ENCODE data around the gene FAM156A.
"Not testable (repeated sequence)": the region's sequence is repeated elsewhere in the genome, so short reads cannot be mapped to it uniquely, and the experiment has no call there.

FAM156A gene, protein sequence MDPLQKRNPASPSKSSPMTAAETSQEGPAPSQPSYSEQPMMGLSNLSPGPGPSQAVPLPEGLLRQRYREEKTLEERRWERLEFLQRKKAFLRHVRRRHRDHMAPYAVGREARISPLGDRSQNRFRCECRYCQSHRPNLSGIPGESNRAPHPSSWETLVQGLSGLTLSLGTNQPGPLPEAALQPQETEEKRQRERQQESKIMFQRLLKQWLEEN

DNA sequence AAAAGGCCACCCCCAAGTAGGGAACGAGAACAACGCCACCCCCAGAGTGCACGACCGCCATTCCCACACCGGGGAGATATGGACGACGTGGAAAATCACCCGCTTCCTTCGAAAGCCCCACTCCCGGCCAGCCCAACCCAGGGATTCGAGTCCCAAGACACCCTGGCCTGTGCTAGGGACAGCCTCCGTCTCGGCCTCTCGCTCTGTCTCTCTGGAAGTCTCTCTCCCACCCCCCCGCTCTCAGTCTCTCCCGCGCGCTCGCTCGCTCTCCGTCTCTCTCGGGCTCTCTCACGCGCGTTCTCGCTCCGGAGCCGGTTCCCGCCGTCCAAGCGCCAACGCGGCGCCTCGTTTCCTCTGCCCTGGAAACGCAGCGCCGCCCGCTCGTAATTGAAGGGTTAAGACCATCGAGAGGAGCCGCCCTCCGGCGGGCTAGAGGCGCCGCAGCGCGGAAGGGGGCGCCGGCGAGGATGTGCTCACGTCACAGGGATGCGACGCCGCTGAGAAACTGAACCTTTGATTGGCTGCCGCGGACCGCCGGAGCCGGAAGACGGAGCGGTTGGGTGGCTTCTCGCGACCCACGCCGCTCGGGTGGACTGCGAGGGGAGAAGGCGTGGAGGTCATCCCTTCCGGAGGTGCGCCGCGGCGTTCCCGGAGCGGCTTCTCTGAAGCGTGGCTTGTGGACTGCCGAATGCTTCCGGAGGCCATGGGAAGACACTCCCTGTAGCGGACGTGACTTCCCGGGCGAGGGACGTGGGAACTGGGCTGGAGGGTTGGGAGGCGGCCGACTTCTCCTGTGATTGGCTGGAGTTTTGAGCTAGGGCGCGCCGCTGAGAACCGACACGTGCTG lies at the start of gene FAM156A:
Gene FAM156A (minus strand): TSS at position 406 of the 847 bp plus-strand sequence. CDS start 9,930 bp downstream, outside the sequence.
- DNase-seq = not testable (repeated sequence)

DNA sequence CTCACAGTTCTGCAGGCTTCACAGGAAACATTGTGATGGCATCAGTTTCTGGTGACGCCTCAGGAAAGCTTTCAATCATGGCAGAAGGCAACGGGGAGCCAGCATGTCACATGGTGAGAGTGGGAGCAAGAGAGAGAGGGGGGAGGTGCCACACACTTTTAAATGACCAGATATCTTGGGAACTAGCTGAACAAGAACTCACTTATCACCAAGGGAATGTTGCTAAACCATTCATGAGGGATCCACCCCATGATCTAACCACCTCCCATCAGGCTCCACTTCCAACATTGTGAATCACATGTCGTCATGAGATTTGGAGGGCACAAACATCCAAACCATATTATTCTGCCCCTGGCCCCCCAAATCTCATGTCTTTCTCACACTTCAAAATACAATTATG lies 47.0 kb upstream of the FAM156A start:
- DNase-seq = no peak

DNA sequence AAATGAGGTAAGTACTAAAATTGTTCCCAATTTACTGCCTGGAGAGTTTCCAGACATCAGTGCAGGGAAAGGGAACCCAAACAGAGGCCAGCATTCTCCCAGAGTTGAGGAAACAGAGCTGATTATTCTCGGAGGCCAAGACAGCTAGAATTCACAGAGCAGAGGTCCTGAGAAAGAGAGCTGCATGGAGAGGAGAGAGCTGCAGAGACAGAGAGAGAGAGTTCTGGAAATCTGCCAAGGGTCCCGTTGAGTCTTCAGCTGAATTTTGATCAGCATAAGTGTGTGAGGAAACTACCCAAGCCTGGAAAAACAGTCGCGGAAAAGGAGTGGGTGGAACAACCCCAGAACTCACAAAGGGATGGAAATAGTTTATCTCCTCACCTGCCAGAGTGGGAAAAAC lies 46.5 kb upstream of the FAM156A start:
- DNase-seq = no peak

- DNase-seq = no peak
Observed at GRCh38 chrX:53004038-53004437, 45.7 kb upstream of the FAM156A start.

- DNase-seq = no peak
Observed at GRCh38 chrX:53003111-53003510, 44.8 kb upstream of the FAM156A start.

DNA sequence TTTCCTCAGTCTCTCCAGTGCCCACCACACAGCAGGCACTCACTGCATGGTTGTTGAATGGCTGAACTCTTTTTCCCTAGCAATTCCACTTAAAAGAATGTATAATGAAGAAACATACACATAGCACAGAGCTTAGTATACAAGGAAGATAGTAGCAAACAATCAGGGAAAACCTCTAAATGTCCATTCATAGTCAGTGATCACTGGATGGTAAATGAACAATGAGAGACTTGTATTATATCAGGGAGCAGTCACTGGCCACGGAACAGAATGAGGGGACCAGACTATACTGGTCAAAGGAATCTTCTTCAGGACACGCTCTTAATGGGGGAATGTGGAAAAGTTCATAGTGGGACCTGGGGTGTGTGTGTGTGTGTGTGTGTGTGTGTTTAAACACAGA lies 43.6 kb upstream of the FAM156A start:
- DNase-seq = no peak

DNA sequence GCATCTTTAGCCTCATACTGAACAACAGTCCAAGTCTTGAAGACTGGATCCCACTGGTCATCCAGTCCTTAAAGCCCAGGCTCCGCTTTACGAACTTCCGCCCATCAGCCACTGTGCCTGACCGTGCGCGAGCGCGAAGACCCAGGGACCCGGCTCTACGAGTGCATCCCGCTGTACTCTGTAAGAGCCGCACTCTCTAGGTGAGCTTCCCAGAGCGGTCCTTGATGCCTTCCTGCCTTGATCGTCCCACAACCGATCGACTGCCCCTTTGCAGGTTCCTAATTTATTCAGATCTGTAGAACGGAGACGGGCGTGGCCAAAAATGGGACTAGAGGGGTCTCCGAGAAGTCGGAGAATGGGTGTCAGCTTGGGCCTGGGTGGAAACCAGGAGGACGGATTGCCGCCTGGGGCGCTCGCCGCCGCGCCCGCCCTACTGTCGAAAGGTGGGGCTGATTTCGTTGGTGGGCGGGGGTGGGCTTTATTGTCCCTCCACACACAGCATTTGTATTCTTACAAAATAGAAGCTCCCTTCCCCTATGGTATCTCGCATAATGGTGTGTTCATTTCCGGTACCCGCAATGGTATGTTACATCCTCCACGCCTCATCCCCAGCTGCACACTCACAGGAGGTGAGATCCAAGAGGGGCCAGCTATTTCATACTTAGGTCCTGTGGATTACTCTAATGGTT lies 42.3 kb upstream of the FAM156A start:
- DNase-seq = peak; percentile 29

DNA sequence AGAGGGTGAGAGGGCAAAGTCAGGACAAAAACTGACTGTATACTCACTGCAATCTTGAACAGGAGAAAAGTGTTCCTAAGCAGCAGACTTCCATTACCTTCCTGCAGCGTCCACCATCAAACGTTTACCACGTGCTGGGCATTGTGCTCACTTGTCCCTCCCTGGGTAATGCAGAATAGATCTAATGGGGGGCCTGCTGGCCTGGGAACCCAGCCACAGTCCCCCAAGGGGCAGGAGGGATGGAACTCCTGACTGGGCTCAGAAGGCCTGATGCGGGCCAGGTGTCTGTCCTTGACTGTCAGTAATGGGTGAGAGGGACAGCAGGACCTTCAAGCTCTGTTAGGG lies 37.6 kb upstream of the FAM156A start:
- DNase-seq = no peak

DNA sequence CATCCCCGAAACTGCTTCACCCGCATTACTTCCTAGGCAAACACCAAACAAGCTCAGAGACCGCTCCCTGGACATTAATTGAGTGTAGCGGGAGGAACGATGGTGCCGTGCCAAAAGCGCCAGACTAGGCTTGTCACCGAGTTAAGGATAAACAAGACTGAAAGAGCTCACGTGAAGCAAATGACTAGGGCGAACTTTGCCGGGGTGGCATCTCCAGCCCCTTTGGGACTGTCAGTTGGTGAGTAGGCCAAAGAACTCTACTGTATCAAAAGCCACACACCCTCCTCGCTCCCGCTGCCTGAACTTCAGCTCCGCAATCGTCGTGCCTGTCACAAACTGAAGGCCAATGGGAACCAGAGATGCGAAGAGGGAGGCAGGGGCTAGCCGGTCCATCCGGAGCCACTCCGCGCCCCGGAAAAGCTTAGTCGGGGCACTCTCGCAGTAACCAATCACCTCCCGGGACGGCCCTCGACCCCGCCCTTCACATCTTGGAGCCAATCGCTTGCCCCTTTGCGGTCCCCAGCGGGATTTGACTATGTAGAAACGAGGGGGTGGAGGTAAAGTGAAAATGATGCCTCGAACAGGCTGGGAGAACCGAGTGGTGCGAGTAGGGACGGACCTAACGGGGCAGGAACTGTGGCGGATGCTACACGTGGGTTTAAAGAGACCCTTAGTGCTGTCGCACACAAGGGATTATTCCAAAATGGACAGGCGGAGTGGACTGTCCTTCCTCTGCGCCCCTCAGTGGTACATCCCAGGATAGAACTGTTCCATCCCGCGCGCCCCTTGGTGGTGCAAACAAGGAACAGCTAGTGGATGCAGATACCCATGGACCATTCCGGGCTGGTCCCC lies 37.0 kb upstream of the FAM156A start:
- peak; percentile 96 for DNase-seq

DNA sequence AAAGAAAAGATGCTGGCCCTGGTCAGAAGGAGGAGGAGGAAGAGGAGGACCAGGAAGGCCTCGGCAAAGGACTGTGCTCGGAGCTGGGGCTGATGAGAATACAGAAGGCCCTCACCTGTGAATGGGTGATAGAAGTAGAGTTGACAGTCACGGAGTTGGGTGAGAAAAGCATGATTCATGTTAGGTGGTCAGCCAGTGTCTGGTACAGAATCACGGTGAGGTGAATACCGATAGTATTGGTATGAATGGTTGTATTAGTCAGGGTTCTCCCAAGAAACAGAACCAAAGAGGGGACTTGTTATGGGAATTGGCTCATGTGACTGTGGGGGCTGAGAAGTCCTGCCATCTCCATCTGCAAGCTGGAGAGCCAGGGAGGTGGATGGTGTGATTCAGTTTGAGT lies 32.5 kb upstream of the FAM156A start:
- no peak for DNase-seq

DNA sequence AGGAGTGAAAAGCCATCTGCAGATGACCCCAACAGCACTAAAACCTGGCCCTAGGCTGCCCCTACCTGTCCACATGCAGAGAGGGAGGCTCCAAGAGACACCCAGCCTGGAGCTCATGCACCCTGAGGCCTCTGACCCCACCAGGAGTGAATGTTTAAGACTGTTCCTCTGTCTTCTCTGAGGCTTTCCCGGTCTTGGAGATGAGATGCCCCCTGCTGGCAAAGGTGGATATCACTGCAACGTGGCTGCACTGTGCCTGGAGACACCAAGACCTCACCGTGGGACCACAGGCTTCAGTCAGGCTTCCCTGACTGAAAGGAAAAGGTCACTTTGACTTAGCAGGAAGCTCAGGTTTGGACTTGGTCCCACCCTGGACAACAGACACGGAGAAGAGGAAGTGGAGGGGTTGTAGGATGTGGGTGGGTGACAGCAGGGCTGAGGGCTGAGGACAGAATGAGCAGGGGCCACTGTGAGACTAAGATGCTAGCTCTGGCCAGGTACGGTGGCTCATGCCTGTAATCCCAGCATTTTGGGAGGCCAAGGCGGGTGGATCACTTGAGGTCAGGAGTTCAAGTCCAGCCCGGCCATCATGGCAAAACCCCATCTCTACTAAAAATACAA lies 31.8 kb upstream of the FAM156A start:
- DNase-seq = peak; percentile 63

- no peak for DNase-seq
Observed at GRCh38 chrX:52988985-52989917, 30.9 kb upstream of the FAM156A start.

DNA sequence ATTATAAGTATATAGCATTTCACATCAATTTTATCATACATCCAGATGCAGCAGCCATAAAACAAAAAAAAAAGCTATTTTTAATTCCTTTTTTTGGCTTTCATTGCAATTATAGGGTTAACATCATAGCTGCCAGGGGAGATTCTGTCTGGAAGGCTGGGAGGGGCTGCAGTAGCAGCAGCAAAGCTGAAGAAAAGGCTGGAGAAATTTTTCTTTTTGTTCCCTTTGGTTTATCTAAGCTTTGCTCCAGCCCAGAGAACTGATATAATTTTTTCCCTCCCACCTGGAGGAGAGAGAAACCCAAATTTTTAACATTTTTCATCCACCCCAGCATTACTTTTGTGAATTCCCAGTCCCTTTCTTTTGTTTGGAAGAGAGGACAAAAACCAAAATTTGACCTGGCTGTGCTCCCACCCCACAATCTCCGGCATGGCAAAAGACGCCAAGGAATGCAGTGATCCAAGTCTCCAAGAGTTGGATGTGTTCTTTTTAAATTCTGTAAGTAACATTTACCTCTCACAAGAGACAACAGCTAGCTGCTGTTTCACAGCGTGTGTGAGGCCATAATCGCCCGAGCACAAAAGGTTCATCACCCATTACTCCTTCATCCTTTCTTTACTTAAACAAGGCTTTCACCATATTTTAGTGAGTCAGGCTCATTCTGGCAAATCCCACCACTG lies 25.1 kb upstream of the FAM156A start:
- DNase-seq = peak; percentile 32

- DNase-seq = no peak
Observed at GRCh38 chrX:52979993-52980392, 21.7 kb upstream of the FAM156A start.

GRCh38 chrX:52979568-52979967 lies 21.2 kb upstream of the FAM156A start:
- no peak for DNase-seq

- DNase-seq = no peak
Observed at GRCh38 chrX:52977953-52978352, 19.6 kb upstream of the FAM156A start.

GRCh38 chrX:52975576-52975975 lies 17.3 kb upstream of the FAM156A start:
- not testable (repeated sequence) for DNase-seq

DNA sequence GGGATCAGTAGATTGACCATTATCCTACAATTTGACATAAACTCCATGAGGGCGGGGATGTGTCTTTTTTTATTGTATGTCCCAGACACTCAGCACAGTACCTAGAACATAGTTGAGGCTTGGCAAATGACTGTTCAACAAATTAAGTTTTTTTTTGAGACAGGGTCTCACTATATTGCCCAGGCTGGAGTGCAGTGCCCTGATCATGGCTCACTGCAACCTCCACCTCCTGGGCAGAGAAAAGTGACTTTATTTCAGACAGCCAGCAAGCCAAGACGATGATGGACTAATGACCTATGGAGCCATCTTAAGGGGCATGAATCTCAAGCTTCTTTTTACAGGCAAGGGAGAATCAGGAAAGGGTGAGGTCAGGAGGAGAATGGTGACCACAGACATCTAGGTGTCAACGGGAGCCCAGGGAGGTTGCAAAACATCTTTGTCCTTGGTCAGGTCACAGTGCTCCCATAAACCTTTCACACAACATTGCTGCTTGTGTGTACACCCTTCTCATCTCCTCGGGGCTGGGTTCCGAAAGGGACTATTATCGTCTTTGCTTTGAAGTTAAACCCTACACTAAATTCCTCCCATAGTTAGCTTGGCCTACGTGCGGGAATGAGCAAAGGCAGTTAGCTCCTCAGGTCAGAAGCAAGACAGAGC lies 16.1 kb upstream of the FAM156A start:
- DNase-seq = not testable (repeated sequence)

DNA sequence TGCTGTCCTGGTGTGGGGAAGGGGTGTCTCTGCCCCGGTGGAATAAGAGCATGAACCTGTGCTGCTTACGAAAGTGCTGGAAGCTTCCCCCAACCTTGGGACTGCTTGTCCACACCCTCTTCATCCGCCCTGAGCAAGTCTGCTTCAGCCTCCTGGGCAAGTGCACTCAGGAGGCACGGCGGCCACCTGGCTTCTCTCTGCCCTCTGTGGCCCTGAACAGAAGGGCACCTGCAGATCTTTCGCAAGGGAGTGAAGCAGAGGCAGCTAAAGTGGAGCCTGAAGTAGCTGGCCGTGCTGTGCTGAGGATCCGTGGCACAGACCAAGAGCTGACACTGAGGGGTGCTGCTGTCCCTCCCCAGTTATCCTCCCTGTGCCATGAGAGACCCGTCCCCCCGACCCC lies 9.6 kb upstream of the FAM156A start:
- DNase-seq = not testable (repeated sequence)
